NB4 (cell line): ENCODE data around the gene LAG3.

Experiments used
- DNase-seq: peaks from one replicate; pipeline ENCODE4 v3.0.0; 2010; ENCODE audit warnings: low read depth
- H3K4me3 ChIP-seq: one replicate; pipeline ENCODE4 v1.5.1; 2011; ENCODE audit warnings: mild to moderate bottlenecking, low read depth, low read length, moderate library complexity
- CTCF ChIP-seq: IDR thresholded peaks from one replicate; pipeline ENCODE4 v1.5.1; 2012; ENCODE audit warnings: low read depth, low read length
- MAX ChIP-seq: IDR thresholded peaks from 2 replicates; pipeline ENCODE4 v1.6.1; 2011; ENCODE audit warnings: low read depth, low read length
- MYC ChIP-seq: IDR thresholded peaks from 2 replicates; pipeline ENCODE4 v1.6.1; 2011; ENCODE audit warnings: low read depth, low read length
- POLR2A ChIP-seq: IDR thresholded peaks from 2 replicates; pipeline ENCODE4 v1.6.1; 2011; ENCODE audit warnings: mild to moderate bottlenecking; ENCODE audit not compliant: insufficient read length; ENCODE audit errors: extremely low read depth

Gene LAG3

GRCh38 chr12:6766651-6767349 lies 5.5 kb upstream of the LAG3 start:
- TF ChIP-seq MAX (peak; percentile 38; the same call in 1 of the 2 replicates), POLR2A (peak; percentile 25), MYC (peak; percentile 69; the same call in 1 of the 2 replicates), CTCF (peak; percentile 29)
- DNase-seq = peak; percentile 74
- H3K4me3 ChIP-seq = peak overlapping the region; percentile 46

- no peak for DNase-seq
- peak overlapping the region; percentile 46 for H3K4me3 ChIP-seq
- no peak for TF ChIP-seq POLR2A
- no peak for TF ChIP-seq MYC
- no peak for TF ChIP-seq MAX
- TF ChIP-seq CTCF = no peak
These were observed 4.7 kb upstream of the LAG3 start for GRCh38 chr12:6767353-6768319.

GRCh38 chr12:6768437-6768914 lies 3.8 kb upstream of the LAG3 start:
- TF ChIP-seq MYC (no peak), POLR2A (no peak), MAX (no peak), CTCF (no peak)
- no peak for DNase-seq
- H3K4me3 ChIP-seq = no peak overlapping the region

- TF ChIP-seq MYC = no peak
- DNase-seq = no peak
- H3K4me3 ChIP-seq = no peak overlapping the region
These were observed 3.3 kb upstream of the LAG3 start for GRCh38 chr12:6768990-6769389.

- no peak overlapping the region for H3K4me3 ChIP-seq
- TF ChIP-seq MYC (no peak), CTCF (no peak)
These were observed 2.7 kb upstream of the LAG3 start for GRCh38 chr12:6769666-6770065.

GRCh38 chr12:6770094-6770493 lies 2.2 kb upstream of the LAG3 start:
- no peak overlapping the region for H3K4me3 ChIP-seq
- no peak for TF ChIP-seq MYC
- DNase-seq = no peak

More at GRCh38 chr12:6769666-6770065, 2.7 kb upstream of the LAG3 start:
- no peak for DNase-seq
